Astrocyte of the cerebellum (primary cell): ENCODE measurements around the gene MMP28.

Experiments used
- DNase-seq: peaks from one replicate; pipeline ENCODE4 v3.0.0-alpha.2; 2011; ENCODE audit warnings: low read depth
- H3K4me3 ChIP-seq: 2 replicates; pipeline ENCODE4 v1.5.1; 2011; ENCODE audit warnings: mild to moderate bottlenecking, low read depth, low read length, moderate library complexity
- CTCF ChIP-seq: IDR thresholded peaks from 2 replicates; pipeline ENCODE4 v1.5.1; 2012; ENCODE audit warnings: low read length, low read depth, moderate library complexity, mild to moderate bottlenecking; ENCODE audit errors: missing control alignments
- in situ Hi-C: cut with HindIII; loops from 2 replicates; pipeline ENCODE4 v1.10.0; 2017; ENCODE audit warnings: low sequenced_read_pairs

MMP28 gene

GRCh38 chr17:35742896-35743477 lies 52.5 kb downstream of the MMP28 start:
- H3K4me3 ChIP-seq, result no peak overlapping the region
- DNase-seq, result no peak
- no peak for TF ChIP-seq CTCF
- in situ Hi-C loops, result no loop called here

DNA sequence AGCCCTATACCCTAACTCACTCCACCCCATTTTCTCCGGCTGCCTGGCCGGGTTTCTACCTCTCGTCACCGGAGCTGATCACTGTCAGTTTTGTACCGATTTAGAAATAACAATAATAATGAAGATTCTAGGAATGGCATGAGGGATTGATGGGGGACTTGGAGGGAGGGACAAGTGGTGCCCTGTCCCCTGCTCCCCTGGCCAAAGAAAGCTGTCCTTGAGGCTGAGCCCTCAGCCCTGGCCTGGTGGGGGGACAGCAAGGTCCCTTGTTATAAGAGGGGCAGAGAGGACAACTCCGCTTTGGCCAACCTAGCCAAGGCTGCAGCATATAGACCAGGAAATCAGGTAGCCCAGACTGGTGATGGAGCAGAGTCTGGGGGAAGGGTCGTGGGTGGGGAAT lies 52.9 kb downstream of the MMP28 start:
- DNase-seq, result no peak
- no peak overlapping the region for H3K4me3 ChIP-seq
- no peak for TF ChIP-seq CTCF
- in situ Hi-C loops, result no loop called here

DNA sequence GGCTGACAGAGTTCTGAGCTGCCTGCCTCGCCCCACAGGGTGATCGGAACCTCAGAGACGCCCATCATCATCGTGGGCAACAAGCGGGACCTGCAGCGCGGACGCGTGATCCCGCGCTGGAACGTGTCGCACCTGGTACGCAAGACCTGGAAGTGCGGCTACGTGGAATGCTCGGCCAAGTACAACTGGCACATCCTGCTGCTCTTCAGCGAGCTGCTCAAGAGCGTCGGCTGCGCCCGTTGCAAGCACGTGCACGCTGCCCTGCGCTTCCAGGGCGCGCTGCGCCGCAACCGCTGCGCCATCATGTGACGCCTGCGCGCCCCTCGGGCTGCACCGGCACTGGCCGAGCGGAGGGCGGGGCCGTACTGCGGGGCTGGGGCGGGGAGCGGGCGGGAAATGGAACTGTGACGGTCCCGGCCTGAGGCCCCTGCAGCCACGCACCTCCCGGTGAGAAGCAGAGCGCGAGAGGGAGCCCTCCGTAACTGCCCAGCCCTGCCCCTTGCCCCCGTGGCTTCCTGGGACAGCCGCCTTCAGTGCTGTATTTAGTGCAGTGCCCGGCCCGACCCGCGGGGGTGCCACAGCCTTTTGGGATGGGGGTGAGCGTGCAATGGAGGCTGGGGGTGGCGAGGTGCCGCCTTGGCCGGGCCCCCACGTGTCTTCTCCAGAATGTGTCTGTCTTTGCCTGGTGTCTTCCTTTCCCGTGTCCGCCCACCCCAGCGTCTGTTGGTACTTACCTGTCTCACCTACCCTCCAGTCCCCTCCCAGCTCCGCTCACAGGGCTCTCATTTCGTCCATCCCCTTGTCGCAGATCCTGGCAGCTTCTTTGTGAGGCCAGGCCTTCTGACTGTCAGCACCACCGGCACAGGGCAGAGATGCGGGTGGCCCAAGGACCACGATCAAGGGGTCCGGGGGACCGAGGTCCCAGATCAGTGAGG lies 54.2 kb downstream of the MMP28 start:
- TF ChIP-seq CTCF, result no peak
- no peak overlapping the region for H3K4me3 ChIP-seq
- in situ Hi-C loops, result no loop called here
- no peak for DNase-seq

DNA sequence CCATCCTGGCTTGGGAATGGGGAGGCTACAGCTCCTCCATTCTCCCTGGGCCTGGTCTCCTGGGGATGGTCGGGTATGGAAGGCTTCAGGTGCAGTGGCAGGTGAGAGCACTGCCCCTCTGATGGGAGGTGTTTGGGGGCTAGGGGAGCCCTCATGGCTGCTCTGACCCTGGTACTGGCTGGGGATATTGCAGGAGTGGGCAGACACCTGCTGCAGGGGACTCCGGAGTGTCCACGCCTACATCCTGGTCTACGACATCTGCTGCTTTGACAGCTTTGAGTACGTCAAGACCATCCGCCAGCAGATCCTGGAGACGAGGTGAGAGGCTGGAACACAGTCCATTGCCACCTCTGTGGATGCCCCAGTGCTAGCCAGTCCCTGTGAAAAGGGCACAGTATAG lies 55.2 kb downstream of the MMP28 start:
- no peak for DNase-seq
- TF ChIP-seq CTCF, result no peak
- in situ Hi-C loops, result no loop called here
- H3K4me3 ChIP-seq, result no peak overlapping the region

DNA sequence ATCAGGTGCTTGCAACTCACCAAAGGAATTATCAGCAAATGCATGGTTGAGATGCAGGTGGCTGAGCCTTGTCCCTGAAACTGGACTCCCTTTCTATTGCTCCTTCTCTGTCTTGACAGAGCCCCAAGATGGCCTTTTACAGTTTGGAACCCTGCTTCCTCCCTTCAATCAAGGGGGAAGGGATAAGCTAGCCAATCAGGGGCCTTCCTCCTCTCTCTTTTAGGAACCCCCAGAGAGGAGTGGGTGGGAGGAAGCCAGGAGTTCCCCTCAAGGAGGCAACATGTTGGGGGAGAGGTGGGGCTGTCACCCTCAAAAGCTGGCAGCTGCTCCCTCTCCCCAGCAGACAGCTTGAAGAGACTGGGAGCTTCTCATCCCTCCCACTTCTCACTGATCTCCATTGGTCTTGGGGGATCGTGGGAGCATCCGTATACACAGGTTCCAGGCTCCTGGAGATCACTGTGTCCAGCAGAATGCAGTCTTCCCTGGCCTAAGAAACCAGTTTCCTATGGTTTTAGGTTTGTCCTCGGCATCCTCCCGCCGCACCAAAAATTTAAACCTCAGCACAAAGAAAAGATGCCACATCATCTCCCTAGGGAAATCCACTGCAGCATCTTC lies 56.8 kb downstream of the MMP28 start:
- DNase-seq, result no peak
- in situ Hi-C loops, result no loop called here
- no peak for TF ChIP-seq CTCF
- no peak overlapping the region for H3K4me3 ChIP-seq

DNA sequence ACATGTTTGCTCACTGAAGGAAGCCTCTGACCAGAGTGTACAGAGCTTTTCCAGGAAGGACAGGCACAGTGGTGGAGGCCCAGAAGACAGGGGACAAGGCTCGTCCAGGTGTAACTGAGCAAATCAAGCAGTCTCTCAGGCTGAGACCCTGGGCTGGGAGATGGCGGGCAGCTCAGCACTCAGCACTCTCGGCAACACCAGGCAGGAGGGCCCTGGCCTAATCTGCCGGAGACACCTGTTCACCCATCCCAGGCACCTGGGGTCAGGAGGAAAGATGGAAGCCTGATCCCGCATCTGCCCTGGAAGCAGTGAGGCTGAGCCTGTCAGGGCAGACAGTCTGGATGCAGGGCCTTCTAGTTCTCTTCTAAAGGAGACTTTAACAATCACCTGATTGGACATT lies 59.2 kb downstream of the MMP28 start:
- no peak overlapping the region for H3K4me3 ChIP-seq
- no peak for TF ChIP-seq CTCF
- DNase-seq, result no peak
- in situ Hi-C loops, result no loop called here
